HG02588 (cell line): ENCODE data around the gene TOM1.

Experiments
- ATAC-seq: cut with Tn5 transposase; IDR thresholded peaks from one replicate; pipeline ENCODE4 v1.9.1; 2021; ENCODE audit warnings: mild to moderate bottlenecking, moderate library complexity; ENCODE audit not compliant: unreplicated experiment

The TOM1 gene

GRCh38 chr22:35322893-35323292 is 23.2 kb downstream of the TOM1 start:
- ATAC-seq = no peak

- no peak for ATAC-seq
Measured at GRCh38 chr22:35323305-35323704, 23.6 kb downstream of the TOM1 start.

DNA sequence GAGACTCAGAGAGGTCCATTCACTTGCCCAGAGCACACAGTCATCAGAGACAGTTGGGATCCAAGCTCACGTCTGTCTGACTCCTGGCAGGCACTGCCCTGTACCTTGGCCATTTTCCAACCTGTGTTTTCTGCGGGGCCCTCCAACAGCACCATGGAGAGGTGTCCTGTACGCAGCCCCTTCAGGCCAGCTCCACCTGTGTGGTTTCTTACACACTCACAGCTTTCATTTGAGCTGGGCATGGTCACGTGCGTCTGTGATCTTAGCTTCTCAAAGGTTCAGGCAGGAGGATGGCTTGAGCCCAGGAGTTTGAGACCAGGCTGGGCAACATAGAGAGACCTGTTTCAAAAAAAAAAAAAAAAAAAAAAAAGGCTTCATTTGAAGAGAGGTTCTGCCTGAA is 24.4 kb downstream of the TOM1 start:
- no peak for ATAC-seq

DNA sequence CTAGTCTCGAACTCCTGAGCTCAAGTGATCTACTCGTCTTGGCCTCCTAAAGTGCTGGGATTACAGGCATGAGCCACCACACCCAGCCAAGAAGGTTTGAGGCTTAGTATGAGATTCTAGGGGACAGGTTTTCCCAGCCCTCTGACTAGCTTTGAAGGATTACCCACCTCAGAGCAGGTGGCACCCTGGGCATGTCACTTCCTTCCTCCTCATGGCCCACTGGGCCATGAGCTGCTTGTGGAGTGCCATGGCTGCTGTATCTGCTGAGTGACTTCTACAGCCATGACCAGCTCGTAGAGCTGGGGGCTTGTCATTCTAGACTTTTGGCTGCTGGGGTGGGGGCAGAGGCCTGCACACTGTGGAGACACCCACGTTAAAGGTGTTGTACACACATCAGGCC is 25.1 kb downstream of the TOM1 start:
- no peak for ATAC-seq

DNA sequence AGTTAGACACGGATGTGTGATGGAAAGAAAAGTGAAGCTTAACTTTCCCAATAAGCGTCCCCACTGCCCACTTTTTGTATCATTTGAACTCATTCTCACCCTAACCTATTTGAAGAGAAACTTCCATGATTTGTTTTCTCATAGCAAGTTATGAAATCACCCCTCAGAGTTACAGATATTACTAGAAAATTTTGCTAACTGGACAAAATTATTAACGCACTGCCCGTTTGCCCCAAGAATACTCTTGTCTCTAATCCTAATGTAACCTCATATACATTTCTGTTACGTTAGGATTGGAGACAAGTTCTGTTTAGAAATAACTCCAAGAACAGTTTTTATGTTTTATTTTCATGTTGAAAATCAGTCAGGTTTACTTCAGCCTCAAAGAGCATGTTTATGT is 25.5 kb downstream of the TOM1 start:
- ATAC-seq = no peak

- no peak for ATAC-seq
Measured at GRCh38 chr22:35326854-35327562, 27.3 kb downstream of the TOM1 start.

GRCh38 chr22:35327690-35328471 is 28.2 kb downstream of the TOM1 start:
- ATAC-seq = no peak

GRCh38 chr22:35328472-35328885 is 28.8 kb downstream of the TOM1 start:
- ATAC-seq = no peak

- ATAC-seq = no peak
Measured at GRCh38 chr22:35329114-35329847, 29.6 kb downstream of the TOM1 start.

DNA sequence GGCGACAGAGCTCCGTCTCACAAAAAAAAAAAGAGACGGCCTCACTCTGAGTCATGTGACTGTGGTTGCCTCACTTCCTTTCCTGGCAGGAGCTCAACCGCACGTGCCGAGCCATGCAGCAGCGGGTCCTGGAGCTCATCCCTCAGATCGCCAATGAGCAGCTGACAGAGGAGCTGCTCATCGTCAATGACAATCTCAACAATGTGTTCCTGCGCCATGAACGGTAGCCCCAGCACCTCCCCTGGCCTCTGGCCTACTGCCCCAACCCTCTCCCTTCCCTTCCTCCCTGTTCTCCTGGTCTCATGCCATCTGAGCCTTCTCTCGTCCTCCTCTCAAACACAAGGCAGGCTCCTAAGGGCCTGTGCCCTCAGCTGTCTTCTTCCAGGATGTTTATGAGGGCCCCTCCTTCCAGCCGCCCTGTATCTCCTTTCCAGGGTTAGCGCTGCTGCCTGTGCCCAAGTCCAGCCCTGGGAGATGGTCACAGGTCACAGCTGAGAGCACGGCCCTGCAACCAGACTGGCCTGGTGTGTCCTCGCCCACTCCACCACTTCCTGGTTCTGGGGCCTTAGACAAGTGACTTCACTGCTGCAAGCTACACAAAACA is 30.7 kb downstream of the TOM1 start:
- no peak for ATAC-seq

- ATAC-seq = no peak
Measured at GRCh38 chr22:35332278-35332677, 32.6 kb downstream of the TOM1 start.

DNA sequence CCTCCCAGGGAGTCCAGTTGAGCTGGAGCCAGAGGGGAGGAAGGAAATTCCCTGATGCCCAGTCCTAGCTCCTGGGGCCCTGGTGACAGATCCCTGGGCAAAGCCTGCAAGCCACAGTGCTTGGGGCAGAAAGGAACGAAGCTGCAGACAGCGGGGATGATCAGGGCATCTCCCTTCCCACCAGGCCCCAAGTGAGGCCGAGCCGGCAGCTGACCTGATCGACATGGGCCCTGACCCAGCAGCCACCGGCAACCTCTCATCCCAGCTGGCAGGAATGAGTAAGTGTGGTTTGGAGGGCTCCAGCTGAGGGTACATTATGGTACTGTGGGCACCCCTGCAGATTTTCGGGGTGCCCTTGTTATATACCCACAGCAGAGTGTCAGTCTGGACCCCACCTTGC is 33.5 kb downstream of the TOM1 start:
- no peak for ATAC-seq

DNA sequence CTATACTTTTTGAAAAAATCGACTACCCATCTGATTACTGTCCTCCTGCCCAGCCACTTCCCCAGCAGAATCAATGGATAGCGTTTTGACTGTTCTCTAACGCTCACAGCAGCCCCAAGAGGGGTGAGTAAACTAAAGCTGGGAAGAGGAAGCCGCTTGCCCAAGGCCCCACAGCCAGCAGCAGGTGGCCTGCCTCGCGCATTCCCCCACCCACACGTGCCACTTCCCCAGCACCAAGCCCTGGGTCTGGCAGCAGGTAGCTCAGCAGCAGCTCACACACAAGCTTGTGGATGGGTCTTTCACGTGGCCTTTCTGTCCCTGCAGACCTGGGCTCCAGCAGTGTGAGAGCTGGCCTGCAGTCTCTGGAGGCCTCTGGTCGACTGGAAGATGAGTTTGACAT is 34.3 kb downstream of the TOM1 start:
- ATAC-seq = no peak

GRCh38 chr22:35335468-35335867 is 35.8 kb downstream of the TOM1 start:
- ATAC-seq = no peak

- no peak for ATAC-seq
Measured at GRCh38 chr22:35335936-35336781, 36.5 kb downstream of the TOM1 start.

GRCh38 chr22:35337932-35338331 is 38.2 kb downstream of the TOM1 start:
- ATAC-seq = no peak

DNA sequence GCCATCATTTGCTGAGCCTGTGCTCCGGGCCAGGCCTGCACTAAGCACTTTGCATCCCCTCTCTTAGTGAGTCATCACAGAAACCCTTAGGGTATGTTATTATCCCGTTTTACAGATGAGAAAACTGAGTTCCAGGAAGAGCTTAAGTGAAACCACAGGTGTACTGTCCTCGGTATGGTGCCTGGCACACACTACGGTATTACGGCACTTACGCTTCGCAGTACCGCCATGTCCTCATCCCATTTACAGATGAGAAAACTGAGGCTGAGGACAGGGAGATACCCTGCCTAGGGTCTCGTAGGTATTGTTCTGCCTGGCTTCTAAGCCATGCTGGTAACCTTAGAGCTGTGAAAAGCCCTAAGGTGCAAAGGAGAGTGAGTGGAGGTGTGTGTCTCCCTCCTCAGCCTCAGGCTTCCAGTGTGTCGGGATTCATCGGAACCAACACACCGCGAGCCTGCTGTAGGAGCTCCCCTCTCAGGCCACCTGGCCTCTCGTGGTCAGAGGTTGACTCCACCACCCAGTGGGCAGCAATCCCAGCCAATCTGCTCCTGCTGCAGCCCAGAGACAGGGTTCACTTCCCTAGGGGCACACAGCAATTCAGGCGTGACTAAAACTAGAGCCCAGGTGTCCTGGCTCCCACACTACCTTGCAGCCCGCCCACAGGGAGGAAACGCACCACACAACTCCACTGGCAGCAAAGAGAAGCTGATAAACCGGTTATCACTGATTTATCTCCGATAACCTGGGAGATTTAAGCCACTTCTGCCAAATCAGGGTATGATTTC is 41.6 kb downstream of the TOM1 start:
- ATAC-seq = no peak

DNA sequence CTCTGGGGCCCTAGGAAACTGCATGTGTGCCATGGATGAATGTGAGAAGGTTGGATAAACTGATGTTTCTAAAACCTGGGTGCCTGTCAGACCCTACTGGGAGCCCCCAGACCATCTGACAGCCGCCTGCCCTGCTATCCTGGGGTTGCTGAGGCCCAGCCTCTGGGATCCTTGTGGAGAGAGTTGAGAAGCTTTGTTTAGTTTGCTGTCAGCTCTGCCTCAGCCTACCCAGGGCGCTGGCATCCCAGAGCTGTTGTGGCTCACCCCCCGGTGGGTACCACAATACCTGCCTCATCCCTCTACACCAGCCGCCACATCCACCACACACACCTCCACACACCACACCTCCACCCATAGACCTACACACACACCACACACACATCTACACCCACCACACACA is 42.7 kb downstream of the TOM1 start:
- no peak for ATAC-seq

DNA sequence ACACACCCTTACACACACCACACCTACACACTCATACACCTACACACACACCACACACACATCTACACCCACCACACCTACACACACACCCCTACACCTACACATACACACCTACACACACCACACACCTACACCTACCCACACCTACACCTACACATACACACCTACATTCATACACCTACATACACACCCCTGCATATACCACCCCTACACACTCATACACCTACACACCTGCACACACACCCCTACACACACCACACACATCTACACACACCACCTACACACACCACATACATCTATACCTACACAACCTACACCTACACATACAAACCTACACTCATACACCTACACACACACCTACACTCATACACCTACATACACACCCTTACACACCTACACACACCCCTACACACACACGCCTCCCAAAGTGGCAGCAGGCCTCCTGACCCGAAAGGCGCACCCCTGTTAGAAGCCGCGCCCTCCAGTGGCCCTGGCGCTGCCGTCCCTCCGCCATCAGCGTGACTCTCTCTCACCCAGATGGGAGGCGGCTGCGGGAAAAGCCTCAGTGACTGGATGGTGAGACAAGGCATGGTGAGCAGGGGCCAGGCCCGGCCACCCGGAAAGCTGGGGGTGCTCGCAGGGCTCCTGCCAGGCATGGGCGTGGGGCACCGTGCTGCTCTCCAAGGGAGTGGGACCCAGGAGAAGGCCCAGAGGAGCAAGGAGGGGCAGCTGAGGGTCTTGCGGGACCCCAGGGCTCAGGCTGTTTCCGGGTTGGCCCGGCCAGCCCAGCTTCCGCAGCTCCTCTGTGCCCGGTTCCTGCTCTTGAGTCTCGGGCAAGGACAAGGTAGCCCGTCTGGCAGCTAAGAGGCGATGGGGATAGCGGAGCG is 44.2 kb downstream of the TOM1 start:
- no peak for ATAC-seq
